Femur (tissue), 1 donor: Measurements from ENCODE around the gene ARHGAP19.

ENCODE experiments used
- DNase-seq: peaks from one replicate; pipeline ENCODE4 v3.0.0-alpha.2; 2017

The ARHGAP19 gene

GRCh38 chr10:97228130-97228774, 64.2 kb downstream of the ARHGAP19 start:
- DNase-seq, result no peak

DNA sequence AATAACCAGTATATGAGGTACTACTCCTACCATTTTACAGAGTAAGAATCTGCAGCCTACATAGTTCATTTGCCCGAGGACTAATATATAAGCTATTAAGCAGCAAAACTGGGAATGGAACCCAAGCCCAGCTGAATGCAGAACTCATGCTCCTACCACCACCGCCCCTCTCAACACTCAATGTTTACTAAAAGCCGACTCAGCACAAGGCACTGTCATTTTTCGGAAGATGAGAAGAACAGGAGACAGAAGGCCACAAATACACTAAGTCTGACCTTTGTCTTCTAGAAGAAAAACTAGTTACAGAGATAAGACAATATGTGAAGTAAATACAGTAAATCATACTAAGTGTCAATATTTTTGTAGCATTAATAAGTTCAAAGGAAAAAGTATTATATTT, 66.0 kb downstream of the ARHGAP19 start:
- no peak for DNase-seq

DNA sequence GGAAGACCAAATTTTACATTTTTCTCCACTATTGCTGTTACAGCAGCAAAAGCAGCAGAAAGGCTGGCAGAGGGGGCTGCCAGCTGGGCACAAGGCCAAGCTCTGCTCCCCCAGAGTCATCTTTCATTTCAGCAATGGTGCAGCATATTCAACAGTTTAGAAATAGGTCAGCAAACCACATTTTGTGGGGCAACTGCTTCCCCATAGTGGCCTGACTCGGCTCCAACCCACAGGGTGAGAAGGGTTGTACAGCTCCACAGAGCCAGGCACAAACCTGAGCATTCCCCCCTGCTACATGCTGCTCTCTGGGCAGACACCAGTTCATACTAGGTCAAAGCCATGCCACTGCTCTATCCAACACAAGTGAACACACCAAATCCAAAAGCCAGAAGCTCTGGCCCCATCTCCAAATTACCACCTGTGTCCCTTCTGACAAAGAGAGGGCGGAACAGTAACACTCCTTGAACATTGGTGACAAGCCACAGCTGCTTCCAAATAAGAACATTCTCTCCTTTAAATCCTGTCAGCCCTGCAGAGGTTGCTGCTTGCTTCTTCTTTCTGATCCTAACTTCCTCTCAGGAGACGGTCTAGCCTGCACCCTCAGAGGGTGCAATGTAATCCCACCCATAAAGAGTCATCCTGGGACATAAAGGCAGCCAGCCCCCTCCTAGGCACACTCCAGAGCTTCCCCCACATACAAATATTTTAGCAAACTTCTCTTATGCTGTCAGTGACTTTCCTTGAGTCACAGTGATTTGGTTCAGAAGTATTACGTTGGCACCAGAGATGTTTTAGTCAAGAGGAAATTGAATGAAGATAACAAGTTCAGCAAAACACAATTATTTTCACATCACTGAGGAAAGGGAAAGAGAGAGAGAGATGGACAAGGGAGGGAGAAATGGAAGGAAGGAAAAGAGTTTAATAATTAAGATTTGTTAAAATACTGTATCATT, 67.7 kb downstream of the ARHGAP19 start:
- peak; percentile 24 for DNase-seq

DNA sequence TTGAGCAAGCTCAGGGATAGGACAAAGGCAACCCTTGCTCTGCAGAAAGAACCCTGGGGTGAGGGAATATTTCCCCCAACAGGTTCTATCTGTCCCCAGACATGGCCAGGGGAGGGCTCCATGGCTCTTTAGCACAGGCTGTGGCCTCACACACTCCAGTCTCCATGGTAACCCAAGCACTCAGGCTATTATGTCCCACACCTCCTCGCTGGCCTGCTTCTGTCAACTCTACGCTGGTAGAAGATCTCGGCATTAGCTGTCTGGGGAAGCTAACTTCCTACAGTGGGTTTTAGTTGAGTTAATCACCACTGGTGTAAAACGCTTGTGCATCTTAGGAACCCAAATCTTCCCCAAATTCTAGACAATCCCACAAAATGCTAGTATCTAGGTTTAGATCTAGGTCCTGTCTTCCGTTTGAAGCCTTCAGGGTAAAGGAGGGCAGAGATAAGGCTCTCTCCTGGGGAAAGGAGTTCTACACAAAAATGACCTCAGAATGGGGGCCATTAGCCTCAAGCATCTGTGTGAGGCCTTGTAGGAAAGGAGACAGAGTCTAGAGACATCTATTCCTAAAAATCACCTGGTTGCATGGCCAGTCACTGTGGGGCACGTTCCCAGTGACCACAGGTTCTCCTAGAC, 70.0 kb downstream of the ARHGAP19 start:
- DNase-seq, result no peak

GRCh38 chr10:97220355-97220754, 72.1 kb downstream of the ARHGAP19 start:
- DNase-seq, result no peak

GRCh38 chr10:97217299-97217698, 75.1 kb downstream of the ARHGAP19 start:
- no peak for DNase-seq

- DNase-seq, result no peak
Observed at GRCh38 chr10:97215619-97216260, 76.7 kb downstream of the ARHGAP19 start.

DNA sequence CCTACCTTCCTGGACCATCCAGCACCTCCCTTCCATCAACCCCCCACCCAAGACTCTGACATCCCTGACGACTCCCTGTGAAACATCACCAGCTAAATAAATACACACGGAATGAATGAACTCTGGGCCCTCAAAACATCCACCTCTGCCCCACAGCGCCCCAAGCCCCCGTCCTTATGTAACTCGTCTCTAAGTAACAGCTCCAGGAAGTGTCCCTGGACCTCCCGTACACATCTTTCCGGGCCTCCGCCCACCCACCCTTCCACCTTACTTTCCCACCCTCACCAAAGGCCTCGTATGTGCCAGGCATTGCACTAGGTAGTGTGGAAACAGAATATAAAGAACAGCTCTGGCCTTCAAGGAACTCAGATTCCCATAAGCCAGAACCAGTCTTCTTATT, 79.0 kb downstream of the ARHGAP19 start:
- DNase-seq, result no peak

GRCh38 chr10:97211229-97211628, 81.2 kb downstream of the ARHGAP19 start:
- no peak for DNase-seq

GRCh38 chr10:97210543-97210960, 81.9 kb downstream of the ARHGAP19 start:
- DNase-seq, result peak; percentile 77

GRCh38 chr10:97207756-97208346, 84.6 kb downstream of the ARHGAP19 start:
- DNase-seq, result no peak

- DNase-seq, result no peak
Observed at GRCh38 chr10:97207131-97207530, 85.3 kb downstream of the ARHGAP19 start.

DNA sequence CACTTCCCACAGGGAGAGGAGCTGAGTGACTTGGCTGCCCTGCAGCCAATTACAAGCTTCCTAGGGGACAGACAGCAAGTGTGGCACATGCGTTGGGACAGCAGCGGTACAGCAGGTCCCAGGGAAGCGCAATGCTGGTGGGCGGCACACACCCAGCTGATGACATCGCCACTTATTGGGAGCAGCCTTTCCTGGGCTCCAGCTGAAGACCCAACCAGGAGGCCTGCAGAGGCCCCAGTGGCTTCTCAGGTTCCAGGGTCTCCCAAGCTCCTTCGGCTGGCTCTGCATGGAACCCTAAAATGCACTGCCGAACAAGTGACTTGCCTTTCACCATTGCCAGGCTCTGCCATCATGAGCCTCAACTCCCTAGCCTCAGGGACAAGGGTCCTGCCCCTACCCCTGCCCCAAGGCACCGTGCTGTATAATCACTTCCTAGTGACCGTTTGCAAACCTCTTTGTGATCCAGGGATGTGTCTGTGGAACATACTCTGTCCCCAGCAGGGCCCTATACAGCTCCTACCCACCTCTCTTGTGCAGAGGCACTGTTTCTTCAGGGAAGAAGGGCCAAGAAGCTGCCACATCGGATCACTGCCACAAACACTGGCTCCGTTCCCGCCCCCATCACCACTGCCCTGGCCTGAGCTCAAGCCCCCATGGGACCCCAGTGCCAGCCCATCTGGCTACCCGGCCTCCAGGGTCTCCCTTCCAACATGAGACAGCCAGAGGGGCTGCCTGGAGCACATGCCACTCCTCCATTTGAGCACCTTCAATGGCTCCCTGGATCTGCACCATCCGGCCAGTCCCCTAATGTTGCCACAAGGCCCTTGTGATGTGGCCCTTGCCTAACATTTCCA, 87.4 kb downstream of the ARHGAP19 start:
- DNase-seq, result no peak

- no peak for DNase-seq
Observed at GRCh38 chr10:97203220-97203619, 89.2 kb downstream of the ARHGAP19 start.

- no peak for DNase-seq
Observed at GRCh38 chr10:97200616-97201015, 91.8 kb downstream of the ARHGAP19 start.

DNA sequence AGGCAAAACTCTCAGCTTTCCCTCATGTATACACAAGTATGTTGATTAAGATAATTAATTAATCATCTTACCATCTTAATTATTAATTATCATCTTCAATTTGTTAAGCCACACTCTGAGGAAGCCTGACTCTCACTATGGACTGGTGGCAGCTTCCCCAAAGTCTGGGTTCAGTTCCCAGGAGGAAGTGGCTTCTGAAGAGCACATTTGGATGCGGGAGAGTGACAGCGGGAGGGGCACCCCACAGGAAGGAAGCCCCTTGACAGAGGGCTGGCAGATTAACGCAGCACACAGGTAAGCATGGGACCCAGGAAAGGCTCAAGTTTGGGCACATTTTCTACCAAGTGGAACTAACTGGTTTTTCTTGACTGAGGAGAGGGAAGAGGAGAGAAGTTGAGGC, 93.3 kb downstream of the ARHGAP19 start:
- no peak for DNase-seq

DNA sequence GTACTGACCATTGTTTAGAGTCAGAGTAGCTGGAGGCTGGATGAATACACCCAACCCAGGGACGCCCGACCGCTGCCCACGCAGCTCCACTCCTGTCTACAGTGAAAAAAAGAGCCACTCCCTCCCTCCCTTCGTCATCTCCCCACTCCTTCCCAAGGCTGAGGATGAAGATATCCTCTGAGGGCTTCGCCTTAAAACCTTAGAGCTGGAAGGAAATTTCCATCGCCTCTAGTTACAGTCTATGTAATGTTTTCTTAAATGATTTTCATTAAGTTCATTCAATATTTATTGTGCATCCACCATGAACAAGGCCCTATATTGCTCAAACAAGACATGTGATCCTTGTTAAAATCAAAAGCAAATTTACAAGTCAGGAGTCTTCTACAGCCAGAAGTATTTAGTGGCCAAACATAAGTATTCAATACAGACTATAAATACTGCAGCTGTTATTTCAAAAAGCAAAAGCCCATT, 95.4 kb downstream of the ARHGAP19 start:
- no peak for DNase-seq

GRCh38 chr10:97196223-97197029, 96.0 kb downstream of the ARHGAP19 start:
- peak; percentile 44 for DNase-seq

DNA sequence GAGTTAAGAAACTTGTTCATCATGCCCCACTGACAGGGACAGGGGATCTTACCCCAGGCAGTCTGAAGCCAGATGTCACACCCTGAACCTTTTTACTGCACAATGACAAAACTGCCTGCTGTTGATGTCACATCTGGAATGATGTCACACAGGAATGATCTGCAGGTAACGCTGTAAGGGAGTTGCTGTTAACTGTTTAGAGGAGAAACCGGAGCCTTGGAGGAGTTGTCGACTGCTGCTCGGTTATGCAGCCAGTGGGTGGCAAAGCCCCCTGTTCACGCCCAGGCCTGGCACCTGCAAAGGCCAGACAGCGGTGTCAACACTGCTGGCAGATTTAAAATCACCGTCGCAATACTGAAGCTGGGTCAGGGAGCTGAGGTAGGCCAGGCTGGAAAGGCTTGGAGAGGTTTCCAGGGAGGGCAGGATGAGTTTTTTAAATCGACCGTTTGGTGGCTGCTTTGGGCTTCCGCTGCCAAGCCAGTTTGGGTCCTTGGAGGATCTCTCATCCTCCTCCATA, 96.7 kb downstream of the ARHGAP19 start:
- no peak for DNase-seq

DNA sequence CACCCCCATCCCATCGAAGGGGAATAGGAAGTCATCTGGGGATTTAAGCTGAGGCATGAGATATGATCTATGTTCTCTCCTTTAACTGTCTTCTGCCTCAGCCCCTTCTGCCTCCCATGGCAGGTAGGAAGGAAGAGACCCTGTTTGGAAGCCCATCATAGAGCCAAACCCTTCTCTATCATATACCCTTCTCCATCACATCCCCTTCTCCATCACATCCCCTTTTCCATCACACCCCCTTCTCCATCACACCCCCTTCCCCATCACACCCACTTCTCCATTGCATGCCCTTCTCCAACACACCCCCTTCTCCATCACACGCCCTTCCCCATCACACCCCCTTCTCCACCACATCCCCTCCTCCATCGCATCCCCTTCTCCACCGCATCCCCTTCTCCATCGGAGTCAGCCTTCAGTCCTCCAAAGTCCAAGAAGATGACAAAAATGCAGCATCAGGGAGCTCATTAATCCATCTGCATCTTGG, 99.4 kb downstream of the ARHGAP19 start:
- DNase-seq, result no peak
